ENCODE data around the gene MCM5. TPM values are rescaled to one million over a fixed set of nuclear protein-coding genes. Genes with fewer than 3 reads are reported as not detected.

The MCM5 gene
- polyA plus RNA-seq, 1 donor = 26.2 TPM

DNA sequence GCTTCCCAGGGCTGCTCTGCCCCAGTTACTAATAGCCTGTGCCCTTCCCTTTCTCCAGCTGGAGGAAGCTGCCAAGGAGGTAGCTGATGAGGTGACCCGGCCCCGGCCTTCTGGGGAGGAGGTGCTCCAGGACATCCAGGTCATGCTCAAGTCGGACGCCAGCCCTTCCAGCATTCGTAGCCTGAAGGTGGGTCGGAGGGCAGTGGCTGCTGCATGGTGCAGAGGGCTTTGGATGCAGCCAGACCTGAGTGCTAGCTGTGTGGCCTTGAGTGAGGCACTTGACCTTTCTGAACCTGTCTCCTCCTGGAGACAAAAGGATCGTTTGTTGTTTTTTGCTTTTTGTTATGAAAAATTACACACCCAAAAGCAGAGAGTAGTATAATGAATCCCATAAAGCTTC is 3.4 kb downstream of the MCM5 start:
- no peak for DNase-seq (ENCODE audit: low read depth)

DNA sequence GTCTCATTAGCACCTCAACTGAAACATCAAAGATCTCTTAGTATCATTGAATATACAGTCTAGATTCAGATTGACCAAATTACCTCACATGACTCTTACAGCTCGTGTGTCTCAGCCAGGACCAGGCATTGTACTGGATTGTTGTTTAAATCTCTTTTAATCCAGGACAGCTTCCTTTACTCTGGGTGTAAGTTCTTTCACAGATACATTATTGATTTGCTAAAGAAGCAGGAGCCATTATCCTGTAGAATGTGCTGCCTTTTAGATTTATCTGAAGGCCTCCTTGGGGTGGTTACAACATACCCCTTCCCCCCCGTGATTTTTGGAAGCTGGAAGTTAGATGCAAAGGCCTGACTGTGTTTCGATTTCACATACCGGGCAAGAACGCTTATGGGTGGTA is 4.2 kb downstream of the MCM5 start:
- no peak for DNase-seq (ENCODE audit: low read depth)

DNA sequence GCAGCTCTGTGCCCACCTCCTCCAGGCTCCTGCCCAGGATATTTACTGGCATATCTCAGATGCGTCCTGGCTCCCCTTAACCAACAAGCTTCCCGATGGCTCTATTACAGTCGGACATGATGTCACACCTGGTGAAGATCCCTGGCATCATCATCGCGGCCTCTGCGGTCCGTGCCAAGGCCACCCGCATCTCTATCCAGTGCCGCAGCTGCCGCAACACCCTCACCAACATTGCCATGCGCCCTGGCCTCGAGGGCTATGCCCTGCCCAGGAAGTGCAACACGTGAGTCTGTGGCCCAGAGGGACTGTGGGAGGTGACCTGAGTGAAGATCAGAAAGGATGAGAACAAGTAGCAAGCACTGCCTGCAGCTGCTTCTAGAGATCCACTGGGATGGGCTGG is 6.5 kb downstream of the MCM5 start:
- no peak for DNase-seq (ENCODE audit: low read depth)

DNA sequence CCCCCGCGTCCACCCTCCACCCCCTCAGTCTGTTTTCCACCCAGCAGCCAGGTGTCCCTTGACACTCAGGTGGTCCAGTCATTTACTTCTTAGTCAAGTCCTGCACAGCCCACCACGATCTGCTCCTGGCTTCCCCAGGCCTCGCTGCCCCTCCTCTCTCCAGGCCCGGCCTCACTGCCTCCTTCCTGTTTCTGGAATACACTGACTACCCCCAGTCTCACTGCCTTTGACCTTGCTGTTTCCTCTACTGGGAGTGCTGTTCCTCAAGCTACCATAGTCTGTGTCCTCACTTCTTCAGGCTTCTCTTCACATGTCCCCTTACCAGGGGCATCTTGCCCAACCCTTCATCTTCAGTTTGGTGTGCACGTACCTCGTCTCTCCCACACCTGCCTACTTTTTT is 7.4 kb downstream of the MCM5 start:
- no peak for DNase-seq (ENCODE audit: low read depth)

DNA sequence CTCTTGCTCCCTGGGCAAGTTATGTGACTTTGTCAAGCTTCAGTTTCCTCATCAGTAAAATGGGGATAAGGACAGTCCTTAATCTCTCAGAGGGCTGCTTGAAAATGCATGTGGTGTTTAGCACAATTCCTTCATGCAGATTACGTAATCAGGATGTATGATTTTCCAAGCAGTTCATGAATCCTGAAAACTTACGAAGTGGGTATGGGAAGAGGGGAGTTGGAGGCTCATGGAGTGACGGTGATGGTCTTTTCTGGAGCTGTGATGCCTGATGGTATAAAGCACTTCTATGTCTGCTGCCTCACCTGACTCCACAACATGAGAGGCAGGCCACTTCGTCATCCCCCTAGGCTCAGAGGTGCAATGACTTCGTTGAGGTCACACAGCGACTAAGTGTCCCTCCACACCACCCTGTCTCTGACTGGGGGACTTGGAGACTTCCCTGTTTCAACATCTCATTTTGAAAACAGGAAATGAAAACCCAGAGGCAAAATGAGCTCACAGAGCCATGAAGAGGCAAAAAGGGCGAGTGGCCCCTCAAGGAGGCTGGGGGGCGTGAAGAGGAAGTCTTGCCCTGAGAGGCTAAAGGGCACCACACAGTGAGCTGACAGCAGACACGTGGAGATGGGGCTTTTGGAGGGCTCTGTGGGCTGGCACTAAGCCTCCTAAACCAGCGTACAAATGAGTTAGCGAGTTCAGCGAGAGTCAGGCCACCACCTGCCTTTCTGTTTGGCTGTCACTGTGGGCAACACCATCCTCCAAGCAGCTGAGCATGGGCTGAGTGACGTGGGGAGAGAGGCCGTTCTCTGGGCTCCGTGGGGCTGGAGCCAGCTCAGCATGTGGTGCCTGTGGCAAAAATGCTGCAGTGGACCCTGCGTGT is 10.1 kb downstream of the MCM5 start:
- DNase-seq (ENCODE audit: low read depth) = peak; percentile 11

DNA sequence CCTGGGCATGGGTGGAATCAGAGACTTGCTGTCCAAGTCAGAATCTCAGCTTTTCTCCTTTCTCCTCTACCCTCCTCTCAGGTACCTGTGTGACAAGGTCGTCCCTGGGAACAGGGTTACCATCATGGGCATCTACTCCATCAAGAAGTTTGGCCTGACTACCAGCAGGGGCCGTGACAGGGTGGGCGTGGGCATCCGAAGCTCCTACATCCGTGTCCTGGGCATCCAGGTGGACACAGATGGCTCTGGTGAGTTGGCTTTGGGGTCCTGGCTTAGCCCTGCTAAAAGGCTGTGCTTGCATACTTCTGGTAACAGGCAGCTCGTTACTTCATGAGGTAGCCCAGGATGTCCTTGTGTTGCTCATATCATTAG is 10.7 kb downstream of the MCM5 start:
- DNase-seq (ENCODE audit: low read depth) = no peak

DNA sequence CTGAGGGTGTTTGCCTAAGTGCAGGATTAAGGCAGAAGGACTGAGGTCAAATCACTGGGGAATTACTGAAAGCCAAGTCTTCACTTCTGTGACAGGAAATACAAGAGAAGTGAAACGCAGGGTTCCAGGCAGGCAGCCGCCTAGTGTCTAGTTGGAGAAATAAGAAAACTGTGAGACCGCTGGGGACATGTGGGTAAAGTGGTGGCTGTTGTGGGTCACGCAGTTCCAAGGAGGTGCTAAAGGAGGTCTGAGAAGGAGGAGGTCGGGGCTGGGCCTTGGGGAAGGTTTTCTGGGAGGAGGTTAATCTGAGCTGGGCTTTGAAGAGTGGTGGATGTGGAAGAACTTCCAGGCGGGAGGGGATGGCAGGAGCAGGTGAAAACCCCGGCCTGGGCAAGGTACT is 11.2 kb downstream of the MCM5 start:
- no peak for DNase-seq (ENCODE audit: low read depth)

DNA sequence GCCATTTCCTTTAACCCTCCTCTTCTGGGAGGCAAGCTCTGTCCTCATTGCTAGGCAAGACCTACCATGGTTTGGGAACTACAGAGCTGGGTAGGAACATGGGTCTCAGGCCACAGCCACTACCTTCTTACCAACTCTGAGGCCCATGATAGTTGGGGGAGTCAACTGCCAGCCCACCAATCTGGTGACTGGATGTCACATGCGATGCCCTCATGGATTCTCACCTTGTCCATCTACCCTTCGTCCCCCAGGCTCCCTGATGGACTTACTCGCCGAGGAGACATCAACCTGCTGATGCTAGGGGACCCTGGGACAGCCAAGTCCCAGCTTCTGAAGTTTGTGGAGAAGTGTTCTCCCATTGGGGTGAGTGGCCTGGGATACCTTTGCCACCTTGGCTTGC is 13.7 kb downstream of the MCM5 start:
- no peak for DNase-seq (ENCODE audit: low read depth)

DNA sequence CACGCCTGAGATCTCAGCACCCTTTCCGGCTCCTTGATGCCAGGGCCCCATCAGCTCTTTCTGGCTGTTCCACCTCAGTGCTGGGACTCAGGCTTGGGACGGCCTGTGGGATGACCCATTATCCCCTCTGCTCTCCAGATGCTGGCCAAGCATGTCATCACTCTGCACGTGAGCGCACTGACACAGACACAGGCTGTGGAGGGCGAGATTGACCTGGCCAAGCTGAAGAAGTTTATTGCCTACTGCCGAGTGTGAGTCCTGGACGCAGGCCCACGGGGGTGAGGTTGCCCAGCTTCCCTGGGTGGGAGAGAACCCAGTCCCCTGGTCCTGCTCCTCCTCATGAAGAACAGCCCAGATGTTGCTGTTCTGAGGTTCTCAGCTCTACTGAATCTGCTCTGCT is 17.7 kb downstream of the MCM5 start:
- no peak for DNase-seq (ENCODE audit: low read depth)

DNA sequence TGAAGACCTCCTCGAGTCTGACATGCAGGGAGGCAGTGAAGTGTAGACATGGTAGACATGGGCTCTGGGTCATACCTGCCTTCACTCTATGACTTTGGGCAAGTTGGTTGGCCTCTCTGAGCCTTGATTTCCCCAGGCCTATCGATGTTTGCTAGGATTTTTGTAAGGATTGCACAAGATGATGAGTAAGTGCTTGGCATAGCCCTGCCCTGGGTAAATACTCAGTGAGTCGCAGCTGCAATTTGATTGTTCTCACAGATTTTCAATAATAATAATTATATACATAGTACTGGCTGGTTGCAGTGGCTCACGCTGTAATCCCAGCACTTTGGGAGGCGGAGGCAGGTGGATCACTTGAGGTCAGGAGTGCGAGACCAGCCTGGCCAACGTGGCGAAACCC is 18.1 kb downstream of the MCM5 start:
- DNase-seq (ENCODE audit: low read depth) = no peak

DNA sequence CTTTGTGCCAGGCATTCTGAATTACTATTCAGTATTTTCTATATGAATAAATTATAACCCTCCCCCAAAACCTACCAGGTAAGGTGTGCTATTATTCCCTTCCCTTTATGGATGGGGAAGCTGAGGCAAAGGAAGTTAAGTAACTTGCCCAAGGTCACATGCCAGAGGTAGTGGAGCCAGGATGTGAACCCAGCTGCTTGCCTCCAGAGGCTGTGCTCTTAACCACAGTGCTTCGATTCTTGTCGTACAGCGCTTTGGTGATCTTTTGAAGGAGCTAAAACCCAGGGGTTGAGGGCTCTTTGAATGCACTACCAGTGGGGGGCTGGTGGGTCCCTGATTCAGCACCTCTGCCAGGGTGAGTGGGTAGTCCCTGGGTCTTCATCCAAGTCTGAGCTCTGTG is 18.8 kb downstream of the MCM5 start:
- DNase-seq (ENCODE audit: low read depth) = no peak

DNA sequence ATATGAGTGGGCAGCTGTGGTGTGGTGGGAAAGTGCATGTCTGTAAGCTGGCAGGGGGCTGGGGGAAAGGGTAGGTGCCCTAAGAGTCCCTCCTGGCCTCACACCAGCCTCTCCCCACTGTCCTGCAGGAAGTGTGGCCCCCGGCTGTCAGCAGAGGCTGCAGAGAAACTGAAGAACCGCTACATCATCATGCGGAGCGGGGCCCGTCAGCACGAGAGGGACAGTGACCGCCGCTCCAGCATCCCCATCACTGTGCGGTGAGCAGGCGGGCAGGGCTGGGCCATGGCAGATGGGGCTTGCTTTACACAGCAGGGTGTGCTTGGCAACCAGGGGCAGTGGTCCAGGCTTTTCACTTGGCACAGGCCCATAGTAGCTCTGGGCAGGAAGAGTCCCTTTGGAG is 19.8 kb downstream of the MCM5 start:
- no peak for DNase-seq (ENCODE audit: low read depth)

DNA sequence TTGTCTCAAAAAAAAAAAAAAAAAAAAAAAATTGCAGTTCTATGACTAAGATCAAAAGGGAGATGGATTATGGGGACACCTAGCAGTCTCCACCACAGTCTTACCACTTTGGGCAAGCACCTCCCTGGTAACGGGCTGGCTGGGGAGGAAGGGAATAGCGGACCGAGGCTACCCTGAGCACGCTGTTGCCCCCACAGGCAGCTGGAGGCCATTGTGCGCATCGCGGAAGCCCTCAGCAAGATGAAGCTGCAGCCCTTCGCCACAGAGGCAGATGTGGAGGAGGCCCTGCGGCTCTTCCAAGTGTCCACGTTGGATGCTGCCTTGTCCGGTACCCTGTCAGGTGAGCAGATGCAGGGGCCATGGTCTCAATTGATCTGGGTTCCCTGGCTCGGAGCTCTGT is 21.2 kb downstream of the MCM5 start:
- no peak for DNase-seq (ENCODE audit: low read depth)

DNA sequence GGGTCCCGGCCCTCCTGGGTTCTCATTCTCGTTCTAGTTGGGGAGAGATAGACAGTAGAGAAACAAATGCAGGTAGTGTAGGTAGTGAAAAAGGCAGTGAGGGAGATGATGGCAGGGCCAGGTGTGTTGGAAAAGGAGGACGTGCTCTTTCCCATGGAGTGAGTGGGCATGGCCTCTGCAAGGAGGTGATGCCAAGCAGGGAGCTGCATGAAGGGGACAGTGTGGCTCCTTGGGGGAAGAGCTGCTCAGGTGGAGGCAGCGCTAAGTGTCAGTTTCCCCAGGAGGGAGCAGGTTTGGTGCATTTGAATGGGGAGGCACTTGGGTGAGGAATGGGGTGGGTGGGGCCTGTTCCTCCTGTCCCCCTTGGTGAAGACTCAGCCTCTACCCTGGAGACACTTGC is 22.2 kb downstream of the MCM5 start:
- no peak for DNase-seq (ENCODE audit: low read depth)

DNA sequence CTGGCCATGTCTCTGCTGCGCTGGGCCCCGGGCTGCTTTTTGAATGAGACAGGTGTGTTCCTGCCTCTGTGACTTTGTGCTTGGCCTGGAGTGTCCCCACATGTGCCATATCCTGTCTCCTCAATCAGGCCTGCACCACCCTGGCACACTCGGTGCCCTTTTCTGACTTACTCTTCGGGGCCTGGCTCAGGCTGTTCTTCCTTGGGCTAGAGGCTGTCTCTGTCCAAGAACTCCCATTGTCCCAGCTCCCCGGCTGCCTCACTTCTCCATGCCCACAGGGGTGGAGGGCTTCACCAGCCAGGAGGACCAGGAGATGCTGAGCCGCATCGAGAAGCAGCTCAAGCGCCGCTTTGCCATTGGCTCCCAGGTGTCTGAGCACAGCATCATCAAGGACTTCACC is 23.0 kb downstream of the MCM5 start:
- no peak for DNase-seq (ENCODE audit: low read depth)

DNA sequence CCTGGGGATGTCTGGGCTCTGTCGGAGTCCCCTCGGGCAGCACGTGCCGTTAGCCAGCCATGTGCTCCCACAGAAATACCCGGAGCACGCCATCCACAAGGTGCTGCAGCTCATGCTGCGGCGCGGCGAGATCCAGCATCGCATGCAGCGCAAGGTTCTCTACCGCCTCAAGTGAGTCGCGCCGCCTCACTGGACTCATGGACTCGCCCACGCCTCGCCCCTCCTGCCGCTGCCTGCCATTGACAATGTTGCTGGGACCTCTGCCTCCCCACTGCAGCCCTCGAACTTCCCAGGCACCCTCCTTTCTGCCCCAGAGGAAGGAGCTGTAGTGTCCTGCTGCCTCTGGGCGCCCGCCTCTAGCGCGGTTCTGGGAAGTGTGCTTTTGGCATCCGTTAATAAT is 24.1 kb downstream of the MCM5 start:
- DNase-seq (ENCODE audit: low read depth) = no peak

DNA sequence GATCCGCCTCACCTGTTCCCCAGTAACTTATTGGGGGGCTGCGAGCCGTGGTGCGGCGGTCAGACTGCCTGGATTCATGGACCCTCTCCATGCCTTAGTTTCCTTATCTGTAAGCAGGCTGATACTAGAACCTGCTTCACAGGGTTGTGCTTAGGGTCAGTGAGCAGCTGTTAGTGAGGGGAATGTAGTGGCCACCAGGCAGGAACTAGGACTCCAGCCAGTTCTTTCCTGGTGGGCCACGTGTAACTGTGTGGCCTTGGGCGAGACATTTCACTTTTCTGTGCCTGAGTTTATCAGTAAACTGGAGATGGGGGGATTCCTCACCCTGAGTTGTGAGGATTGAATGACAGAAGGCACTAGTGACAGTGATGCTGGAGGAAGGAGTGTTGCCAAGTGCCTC is 24.8 kb downstream of the MCM5 start:
- no peak for DNase-seq (ENCODE audit: low read depth)

DNA sequence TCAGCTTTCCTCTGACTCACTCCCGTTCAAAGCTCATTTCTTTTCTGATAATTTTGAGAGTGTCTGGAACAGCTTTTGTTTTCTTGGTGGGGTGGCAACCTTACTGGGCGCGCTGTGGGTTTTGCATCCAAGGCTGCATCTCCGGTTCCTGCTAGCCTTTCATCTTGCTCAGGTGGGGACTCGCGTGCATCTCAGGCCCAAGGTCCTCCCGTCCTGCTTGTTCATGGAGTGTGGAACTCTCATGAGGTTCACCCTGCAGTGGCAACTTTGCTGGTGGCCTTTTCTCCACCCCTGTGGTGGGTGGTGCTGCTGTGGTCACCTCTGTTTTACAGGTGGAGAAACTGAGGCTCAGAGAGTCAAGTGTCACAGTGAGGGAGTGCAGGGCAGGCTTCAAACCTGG is 25.6 kb downstream of the MCM5 start:
- no peak for DNase-seq (ENCODE audit: low read depth)

DNA sequence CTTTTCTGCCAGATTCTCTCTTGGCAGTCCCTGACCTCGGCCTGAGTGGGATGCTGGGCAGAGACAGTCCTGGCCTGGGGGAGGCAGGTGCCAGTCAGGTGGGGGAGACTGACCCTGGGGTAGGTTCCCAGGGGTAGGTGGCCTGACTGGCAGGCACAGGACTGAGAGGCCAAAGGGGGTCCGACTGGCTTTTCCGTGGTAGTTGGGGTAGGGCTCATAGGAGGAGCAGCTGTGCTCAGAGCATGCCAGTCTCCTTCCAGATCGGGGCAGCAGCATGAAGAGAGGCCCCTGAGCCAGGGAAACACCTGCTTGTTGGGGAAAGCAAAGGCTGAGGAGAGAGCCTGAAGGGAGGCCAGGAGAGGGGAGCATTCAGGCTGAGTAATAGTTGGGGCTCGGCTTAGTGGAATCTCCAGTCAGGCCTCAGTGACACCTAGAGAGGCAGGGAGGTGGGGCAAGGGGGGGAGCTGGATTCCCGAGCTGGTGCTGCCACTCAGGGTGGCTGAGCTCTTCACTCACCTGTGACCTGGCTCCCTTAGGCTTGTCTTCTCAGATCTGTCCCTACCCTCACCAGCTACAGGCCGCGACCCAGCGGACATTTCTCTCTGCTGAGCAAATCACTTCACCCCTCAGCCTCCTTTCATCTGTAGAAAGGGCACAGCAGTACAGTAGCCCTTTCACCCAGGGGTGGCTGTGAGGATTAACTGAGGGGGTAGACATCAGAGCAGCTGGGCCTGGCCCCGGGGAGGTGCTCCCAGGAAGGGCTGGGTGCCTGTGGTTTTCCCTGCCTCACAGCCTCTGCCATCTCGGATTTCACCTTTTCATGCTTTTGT is 26.2 kb downstream of the MCM5 start:
- no peak for DNase-seq (ENCODE audit: low read depth)

DNA sequence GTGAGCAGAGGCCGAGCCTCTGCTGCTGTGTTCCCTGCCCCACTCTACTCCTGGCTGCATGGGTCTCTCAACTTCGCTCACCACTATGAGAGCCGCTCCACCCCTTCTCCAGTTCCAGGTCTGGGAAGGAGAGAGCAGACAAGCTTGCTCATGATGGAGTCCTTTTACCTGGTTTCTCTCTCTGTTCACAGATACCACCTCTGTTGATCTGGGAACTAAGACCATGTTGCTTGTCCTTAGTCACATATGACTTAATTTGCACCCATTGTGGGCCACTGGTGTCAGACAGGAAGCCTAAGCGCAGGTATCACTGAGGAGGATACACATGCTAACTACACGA is 26.8 kb downstream of the MCM5 start:
- DNase-seq (ENCODE audit: low read depth) = no peak

DNA sequence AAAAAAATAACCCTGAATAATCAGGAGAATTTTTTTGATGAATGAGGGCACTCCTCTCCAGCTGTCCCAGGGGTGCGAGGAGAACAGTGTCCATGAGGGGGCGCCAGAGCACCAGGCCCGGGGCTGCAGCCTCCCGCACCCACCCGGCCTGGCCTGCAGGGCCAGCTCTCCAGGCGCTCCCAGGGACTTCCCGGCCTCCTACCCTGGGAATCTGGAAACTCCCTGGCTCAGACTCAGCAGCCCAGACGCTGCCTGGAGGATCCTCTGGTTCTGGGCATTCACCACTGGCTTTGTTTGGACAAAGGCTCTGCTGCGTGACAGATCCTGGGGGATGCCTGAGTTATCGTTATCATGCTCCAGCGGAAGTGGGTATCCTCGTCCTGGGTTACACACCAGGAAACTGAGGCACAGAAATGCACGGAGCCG is 31.0 kb downstream of the MCM5 start:
- peak; percentile 17 for DNase-seq (ENCODE audit: low read depth)

DNA sequence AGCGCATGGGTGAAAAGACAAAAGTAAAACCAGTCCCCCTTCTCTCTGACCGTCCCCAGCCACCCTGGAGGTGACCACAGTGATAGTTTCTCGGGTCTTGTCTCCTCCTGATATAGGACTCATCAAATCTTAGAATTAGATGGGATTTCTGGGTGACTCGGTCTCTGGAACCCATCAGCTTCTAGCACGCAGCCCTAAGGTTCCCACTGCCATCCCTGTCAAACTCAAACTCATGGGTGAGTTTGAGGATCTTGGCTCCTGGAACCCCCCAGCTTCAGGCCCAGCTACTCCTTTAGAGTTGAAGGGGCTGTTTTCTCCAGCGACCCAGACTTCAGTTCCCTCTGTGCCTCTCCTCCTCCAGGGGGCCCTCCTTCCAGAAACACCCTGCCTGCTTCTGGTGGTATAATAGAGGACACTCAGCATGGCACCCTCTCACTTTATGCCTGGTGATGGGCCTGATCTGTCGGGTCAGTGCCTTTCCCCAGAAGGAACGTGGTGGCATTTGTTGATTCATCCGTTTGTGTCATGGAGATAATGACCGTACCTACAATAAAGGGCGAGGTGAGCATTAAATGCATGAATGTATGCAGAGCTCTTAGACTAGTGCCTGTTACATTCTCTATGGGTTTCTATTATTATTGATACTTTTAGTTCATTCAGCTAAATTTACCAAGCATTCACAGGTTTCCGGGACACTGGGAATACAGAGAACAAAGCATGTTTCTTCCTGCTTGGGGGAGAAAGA is 31.7 kb downstream of the MCM5 start:
- DNase-seq (ENCODE audit: low read depth) = no peak
